Osteoblast (primary cell): ENCODE results near the gene LHPP. TPM values are rescaled to one million over a fixed set of nuclear protein-coding genes. Genes with fewer than 3 reads are reported as not detected.

Experiments used
- DNase-seq: peaks from one replicate; pipeline ENCODE4 v3.0.0; 2011; ENCODE audit warnings: low spot score, mixed read lengths; ENCODE audit not compliant: insufficient read length; ENCODE audit errors: missing footprints
- H2AFZ ChIP-seq: 2 replicates; pipeline ENCODE4 v1.6.0; 2011; ENCODE audit warnings: mild to moderate bottlenecking, low read length
- H3K27ac ChIP-seq: 2 replicates; pipeline ENCODE4 v1.5.1; 2011; ENCODE audit warnings: mild to moderate bottlenecking, low read depth, low read length, moderate library complexity
- H3K27me3 ChIP-seq: 2 replicates; pipeline ENCODE4 v1.6.0; 2012; ENCODE audit warnings: mild to moderate bottlenecking, control low read depth, inconsistent platforms, low read length, moderate library complexity; ENCODE audit not compliant: insufficient read depth
- H3K36me3 ChIP-seq: 2 replicates; pipeline ENCODE4 v1.5.1; 2011; ENCODE audit warnings: mild to moderate bottlenecking, low read length, control low read depth, moderate library complexity; ENCODE audit not compliant: insufficient read depth
- H3K4me1 ChIP-seq: 2 replicates; pipeline ENCODE4 v1.5.1; 2011; ENCODE audit warnings: mild to moderate bottlenecking, low read length, control low read depth, moderate library complexity; ENCODE audit not compliant: insufficient read depth
- H3K4me2 ChIP-seq: 2 replicates; pipeline ENCODE4 v1.6.0; 2011; ENCODE audit warnings: mild to moderate bottlenecking, low read length; ENCODE audit not compliant: insufficient read depth
- H3K4me3 ChIP-seq: fragments of 200-600 bp; sonication (generic); 3 replicates; pipeline ENCODE4 v1.5.1; 2012; ENCODE audit warnings: mild to moderate bottlenecking, low read length, inconsistent platforms; ENCODE audit not compliant: insufficient read depth
- H3K79me2 ChIP-seq: 2 replicates; pipeline ENCODE4 v1.6.0; 2012; ENCODE audit warnings: mild to moderate bottlenecking, low read length, control low read depth, inconsistent platforms; ENCODE audit not compliant: insufficient read depth
- H3K9me3 ChIP-seq: 2 replicates; pipeline ENCODE4 v1.5.1; 2011; ENCODE audit warnings: low read depth, low read length, control low read depth
- H4K20me1 ChIP-seq: 2 replicates; pipeline ENCODE4 v1.6.0; 2012; ENCODE audit warnings: mild to moderate bottlenecking, low read length, control low read depth; ENCODE audit not compliant: insufficient read depth
- CTCF ChIP-seq: IDR thresholded peaks from 2 replicates; pipeline ENCODE4 v1.5.1; 2011; ENCODE audit warnings: mild to moderate bottlenecking, low read depth, low read length, moderate library complexity; ENCODE audit errors: extremely low read depth
- total RNA-seq: library from RNA; depleted of rRNA; stranded (reverse); fragments of >200 nt; gene quantifications from 2 replicates; pipeline ENCODE4 v1.2.3, GENCODE V29; 2012

Gene LHPP
- total RNA-seq, 1 donor, result 17.7 TPM

DNA sequence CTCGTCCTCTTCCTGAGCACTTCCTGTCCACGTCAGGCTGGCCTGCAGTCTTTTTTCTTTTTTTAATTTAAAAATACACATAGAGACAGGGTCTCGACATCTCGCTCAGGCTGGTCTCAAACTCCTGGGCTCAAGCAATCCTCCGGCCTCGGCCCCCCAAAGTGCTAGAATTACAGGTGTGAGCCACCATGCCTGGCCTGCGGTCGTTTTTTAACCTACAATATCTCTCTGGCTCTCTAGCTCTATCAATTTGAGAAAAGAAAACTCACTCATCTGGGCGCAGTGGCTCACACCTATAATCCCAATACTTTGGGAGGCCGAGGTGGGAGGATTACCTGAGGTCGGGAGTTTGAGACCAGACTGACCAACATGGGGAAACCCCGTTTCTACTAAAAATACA lies 38.9 kb upstream of the LHPP start:
- Histone ChIP-seq H3K4me2 (no peak overlapping the region), H2AFZ (no peak overlapping the region), H3K4me3 (no peak overlapping the region), H3K9me3 (no peaks in the 10 kb centered on the region), H3K79me2 (peaks cover 8% of the 10 kb centered on the region), H4K20me1 (no peaks in the 10 kb centered on the region), H3K36me3 (no peaks in the 10 kb centered on the region), H3K4me1 (no peaks in the 10 kb centered on the region), H3K27ac (no peak overlapping the region), H3K27me3 (peaks cover 27% of the 10 kb centered on the region)
- no peak for TF ChIP-seq CTCF
- DNase-seq, result no peak

DNA sequence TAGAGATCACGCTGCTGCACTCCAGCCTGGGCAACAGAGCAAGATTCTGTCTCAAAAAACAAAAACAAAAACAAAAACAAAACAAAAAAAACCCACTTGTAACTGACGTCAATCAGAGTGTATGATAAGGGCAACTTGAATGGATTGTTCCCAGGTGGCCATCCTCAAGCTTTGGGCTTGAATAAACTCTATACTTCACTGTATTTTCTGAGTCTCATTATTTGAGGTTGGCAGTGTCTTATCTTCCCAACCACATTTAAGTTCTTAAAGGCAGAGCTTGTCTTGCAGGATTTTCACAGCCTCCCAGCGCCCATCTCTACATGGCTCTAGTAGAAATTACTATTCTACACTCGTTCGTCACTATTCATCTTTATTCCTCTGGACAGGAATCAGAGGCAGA lies 37.8 kb upstream of the LHPP start:
- H3K27me3 ChIP-seq, result peaks cover 37% of the 10 kb centered on the region
- H3K9me3 ChIP-seq, result no peaks in the 10 kb centered on the region
- H3K4me1 ChIP-seq, result no peaks in the 10 kb centered on the region
- H2AFZ ChIP-seq, result no peak overlapping the region
- H3K36me3 ChIP-seq, result no peaks in the 10 kb centered on the region
- no peak overlapping the region for H3K27ac ChIP-seq
- H3K4me2 ChIP-seq, result no peak overlapping the region
- no peak for DNase-seq
- no peaks in the 10 kb centered on the region for H3K79me2 ChIP-seq
- no peak for TF ChIP-seq CTCF
- no peaks in the 10 kb centered on the region for H4K20me1 ChIP-seq
- no peak overlapping the region for H3K4me3 ChIP-seq

- no peaks in the 10 kb centered on the region for H3K79me2 ChIP-seq
- no peaks in the 10 kb centered on the region for H3K4me1 ChIP-seq
- no peaks in the 10 kb centered on the region for H3K9me3 ChIP-seq
- H3K4me3 ChIP-seq, result no peak overlapping the region
- H2AFZ ChIP-seq, result no peak overlapping the region
- H3K27me3 ChIP-seq, result peaks cover 39% of the 10 kb centered on the region
- no peak for TF ChIP-seq CTCF
- no peak overlapping the region for H3K4me2 ChIP-seq
- DNase-seq, result no peak
- no peaks in the 10 kb centered on the region for H4K20me1 ChIP-seq
- no peak overlapping the region for H3K27ac ChIP-seq
- no peaks in the 10 kb centered on the region for H3K36me3 ChIP-seq
Observed at GRCh38 chr10:124425227-124425962, 36.2 kb upstream of the LHPP start.

DNA sequence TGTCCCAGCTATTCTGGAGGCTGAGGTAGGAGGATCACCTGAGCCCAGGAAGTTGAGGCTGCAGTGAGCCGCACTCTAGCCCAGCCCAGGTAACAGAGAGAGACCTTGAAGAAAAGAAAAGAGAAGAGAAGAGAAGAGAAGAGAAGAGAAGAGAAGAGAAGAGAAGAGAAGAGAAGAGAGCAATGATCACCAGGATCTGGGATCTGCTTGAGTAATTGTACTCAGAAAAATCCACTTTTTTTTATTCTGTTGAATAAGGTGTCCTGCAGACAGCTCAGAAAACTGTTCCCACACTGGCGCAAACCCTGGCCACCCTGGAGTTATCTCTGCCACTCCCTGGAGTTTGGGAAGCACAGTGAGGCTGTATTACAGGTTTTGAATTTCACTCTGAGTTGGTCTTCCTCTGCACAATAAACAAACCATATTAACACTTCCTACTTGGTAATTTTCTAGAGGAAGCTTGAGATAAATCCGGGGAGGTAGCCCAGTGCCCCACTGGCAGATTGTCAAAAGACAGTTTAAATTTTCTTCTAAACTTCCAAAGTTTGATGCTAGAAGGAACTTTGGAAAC lies 33.3 kb upstream of the LHPP start:
- no peak for DNase-seq
- no peak overlapping the region for H3K4me3 ChIP-seq
- peaks cover 29% of the 10 kb centered on the region for H3K27me3 ChIP-seq
- H3K27ac ChIP-seq, result no peak overlapping the region
- H3K4me2 ChIP-seq, result no peak overlapping the region
- no peak for TF ChIP-seq CTCF
- H2AFZ ChIP-seq, result no peak overlapping the region
- no peaks in the 10 kb centered on the region for H3K36me3 ChIP-seq
- H3K4me1 ChIP-seq, result no peaks in the 10 kb centered on the region
- no peaks in the 10 kb centered on the region for H3K9me3 ChIP-seq
- no peaks in the 10 kb centered on the region for H4K20me1 ChIP-seq
- H3K79me2 ChIP-seq, result no peaks in the 10 kb centered on the region
